Activated CD8-positive, alpha-beta memory T cell treated with anti-CD3 and anti-CD28 coated beads for 36 hours (primary cell): ENCODE data around the gene TLR6. TPM values are rescaled to one million over a fixed set of nuclear protein-coding genes. Genes with fewer than 3 reads are reported as not detected.

Source experiments
- CTCF ChIA-PET: fragments of 350-600 bp; sonication (Branson Sonifier 250); formaldehyde crosslinking; loops from one replicate; lab custom pipeline; 2021; ENCODE audit warnings: antibody characterized with exemption; lab: Charles Lee
- POLR2A ChIA-PET: fragments of 350-600 bp; sonication (Branson Sonifier 250); formaldehyde crosslinking; loops from one replicate; lab custom pipeline; 2021; ENCODE audit warnings: antibody characterized with exemption; lab: Charles Lee
- total RNA-seq, 2 experiments: library from RNA; stranded (reverse); gene quantifications; one replicate each; pipeline ENCODE4 v1.2.3, GENCODE V29; 2021

Gene TLR6, protein sequence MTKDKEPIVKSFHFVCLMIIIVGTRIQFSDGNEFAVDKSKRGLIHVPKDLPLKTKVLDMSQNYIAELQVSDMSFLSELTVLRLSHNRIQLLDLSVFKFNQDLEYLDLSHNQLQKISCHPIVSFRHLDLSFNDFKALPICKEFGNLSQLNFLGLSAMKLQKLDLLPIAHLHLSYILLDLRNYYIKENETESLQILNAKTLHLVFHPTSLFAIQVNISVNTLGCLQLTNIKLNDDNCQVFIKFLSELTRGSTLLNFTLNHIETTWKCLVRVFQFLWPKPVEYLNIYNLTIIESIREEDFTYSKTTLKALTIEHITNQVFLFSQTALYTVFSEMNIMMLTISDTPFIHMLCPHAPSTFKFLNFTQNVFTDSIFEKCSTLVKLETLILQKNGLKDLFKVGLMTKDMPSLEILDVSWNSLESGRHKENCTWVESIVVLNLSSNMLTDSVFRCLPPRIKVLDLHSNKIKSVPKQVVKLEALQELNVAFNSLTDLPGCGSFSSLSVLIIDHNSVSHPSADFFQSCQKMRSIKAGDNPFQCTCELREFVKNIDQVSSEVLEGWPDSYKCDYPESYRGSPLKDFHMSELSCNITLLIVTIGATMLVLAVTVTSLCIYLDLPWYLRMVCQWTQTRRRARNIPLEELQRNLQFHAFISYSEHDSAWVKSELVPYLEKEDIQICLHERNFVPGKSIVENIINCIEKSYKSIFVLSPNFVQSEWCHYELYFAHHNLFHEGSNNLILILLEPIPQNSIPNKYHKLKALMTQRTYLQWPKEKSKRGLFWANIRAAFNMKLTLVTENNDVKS
- under 1 TPM; 0.59 to 0.84 TPM for total RNA-seq

DNA sequence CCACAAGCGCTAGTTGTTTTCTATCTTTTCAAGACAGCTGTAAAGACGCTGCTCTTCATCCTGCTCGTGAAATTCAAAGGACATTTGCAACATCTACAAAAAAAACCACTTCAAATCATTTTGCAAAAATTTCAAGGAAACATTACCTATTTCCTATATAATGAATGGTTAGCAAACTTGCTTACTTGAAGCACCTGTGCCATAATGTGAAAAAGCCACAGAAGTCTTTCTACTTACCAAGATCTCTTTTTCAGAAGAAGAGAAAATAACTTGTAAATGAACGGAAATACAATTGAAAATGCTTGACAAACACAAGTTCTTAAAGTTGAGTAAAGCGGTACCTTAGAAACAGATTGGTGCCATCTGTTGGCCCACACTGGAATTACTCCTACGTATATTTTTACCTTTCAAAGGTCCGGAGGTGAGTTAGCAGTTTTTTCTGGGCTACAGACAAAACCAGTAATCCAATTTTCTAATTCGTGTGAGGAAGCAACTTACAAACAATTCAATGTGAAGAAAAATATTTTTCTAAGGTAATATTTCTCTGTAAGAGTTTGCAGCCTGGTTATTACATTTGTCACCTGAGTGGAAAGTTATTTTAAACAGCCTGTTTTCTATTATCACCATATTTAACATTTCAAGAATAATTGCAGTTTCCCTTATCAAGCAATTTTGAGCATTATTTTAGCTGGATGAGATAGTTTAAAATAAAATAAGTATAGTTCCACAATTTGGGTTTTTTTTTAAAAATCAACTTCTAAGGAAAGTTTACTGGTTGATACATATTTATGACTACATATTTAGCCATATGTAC lies at the start of gene TLR6:
TLR6 (minus strand) TSS at position 294 of the 814 bp plus-strand sequence. CDS start 27,344 bp downstream, outside the sequence.
- ChIA-PET POLR2A (no interaction called here), CTCF (interaction anchor here (1.2 kb wide), 1 partner anchor 97 kb away, joined by 10 read pairs; no protein-coding TSS in a partner anchor)

DNA sequence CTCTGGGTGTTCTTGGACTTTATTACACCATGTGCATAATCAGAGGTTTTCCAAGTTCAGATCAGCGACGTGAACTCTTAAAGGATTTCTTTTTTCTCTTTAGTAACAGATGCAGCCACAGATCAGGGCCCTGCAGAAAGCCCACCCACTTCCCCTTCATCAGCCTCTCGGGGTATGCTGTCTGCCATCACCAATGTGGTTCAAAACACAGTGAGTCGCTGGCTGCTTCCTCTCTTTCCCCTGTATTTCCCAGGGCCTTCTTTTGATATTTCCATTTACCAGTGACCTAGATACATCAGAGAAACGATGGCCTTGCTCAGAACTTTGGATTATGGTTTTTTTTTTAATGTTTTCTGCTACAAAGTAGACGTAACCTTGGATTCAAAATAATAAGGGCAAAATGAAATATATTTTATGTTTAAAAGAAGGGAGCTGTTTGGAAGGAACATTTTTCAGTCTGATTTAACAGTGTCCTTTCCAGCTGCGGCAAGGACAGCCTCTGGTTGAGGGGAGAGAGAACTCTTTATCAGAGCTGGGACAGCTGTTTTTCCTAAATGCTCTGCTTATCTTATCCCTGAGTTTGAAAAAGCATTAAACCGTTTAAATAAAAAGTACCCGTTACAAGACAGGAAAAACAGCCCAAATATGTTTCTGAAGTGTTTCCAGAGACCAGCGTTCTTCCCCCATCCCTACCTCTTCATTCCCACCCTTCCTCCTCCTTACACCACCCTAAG lies 49.2 kb upstream of the TLR6 start:
- ChIA-PET CTCF (no interaction called here), POLR2A (no interaction called here)

- POLR2A ChIA-PET: no interaction called here
- CTCF ChIA-PET: interaction anchor here (0.9 to 1.7 kb wide), 4 partner anchors 126 to 231 kb away, joined by 3 to 9 read pairs (median 4); no protein-coding TSS in a partner anchor
Observed at GRCh38 chr4:38904682-38905081, 48.1 kb upstream of the TLR6 start.

DNA sequence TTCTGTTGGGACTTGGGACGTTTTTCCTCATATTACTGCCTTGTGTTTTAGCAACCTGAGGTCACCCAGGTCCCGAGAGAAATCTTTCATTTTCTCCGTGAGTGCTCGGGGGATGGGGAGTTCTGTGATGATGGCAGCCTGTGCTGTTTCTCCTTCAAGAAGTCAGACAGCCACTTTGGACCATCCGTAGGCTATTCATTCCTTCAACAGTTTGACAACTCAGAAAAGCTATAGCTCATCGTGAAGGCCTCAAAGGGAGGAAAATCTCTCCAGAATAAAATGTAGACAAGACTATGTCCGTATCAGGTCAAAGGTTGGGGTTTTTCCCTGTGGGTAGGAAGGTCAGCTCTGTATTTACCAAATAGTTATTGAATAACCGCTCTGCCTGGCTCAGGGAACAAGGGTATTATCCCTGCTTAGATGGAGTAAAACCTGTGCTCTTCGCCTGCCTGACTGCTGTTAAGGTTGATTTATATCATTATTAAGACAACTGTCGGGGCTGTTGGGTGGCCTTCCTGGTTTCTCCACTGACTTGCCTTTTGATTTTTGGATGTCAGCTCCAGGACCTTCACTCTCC lies 47.6 kb upstream of the TLR6 start:
- ChIA-PET POLR2A (interaction anchor here (0.5 kb wide), 1 partner anchor 186 kb away, joined by 4 read pairs; no protein-coding TSS in a partner anchor), CTCF (interaction anchor here (0.9 to 1.7 kb wide), 4 partner anchors 126 to 231 kb away, joined by 3 to 9 read pairs (median 4); no protein-coding TSS in a partner anchor)

DNA sequence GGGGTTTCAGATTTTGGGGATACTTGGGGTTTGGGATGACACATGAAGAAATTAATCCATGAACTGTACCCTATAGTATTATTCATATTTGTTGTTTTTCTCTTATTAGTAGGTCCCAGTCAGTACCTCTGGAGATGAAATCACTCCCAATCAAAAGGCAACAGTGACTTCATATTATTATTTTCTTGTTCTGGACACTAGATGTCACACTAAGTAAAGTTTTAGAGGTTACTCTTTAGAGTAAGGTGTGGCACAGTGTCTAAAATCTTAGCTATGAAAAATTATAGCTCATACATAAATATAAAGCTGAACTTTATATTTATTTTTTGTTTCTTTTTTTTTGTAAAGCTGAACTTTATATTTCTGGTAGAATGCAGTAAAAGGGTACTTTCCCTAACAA lies 46.1 kb upstream of the TLR6 start:
- ChIA-PET CTCF (interaction anchor here (0.7 to 2.4 kb wide), 6 partner anchors 9 to 563 kb away, joined by 3 to 16 read pairs (median 5); no protein-coding TSS in a partner anchor), POLR2A (interaction anchor here (0.5 kb wide), 1 partner anchor 33 kb away, joined by 3 read pairs; no protein-coding TSS in a partner anchor)

DNA sequence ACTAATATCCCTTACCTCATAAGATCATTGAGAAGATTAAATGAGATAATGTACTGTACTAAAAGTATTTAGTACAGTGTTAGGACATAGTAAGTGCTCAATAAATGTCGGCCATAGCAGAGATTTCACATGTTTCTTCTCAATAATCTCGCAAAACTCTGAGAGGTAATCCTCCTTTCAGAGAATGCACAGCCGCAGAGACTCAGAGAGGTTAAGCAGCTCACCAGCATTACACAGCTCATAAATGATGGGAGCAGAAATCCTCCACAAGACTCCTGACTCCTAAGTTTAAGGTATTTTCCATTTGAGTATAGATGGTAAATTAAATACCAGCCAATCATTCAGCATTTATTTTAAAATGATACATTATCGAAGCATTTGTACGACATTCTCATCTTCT lies 45.6 kb upstream of the TLR6 start:
- ChIA-PET CTCF (interaction anchor here (0.6 to 2.4 kb wide), 4 partner anchors 13 to 564 kb away, joined by 3 to 16 read pairs (median 6); no protein-coding TSS in a partner anchor), POLR2A (no interaction called here)

DNA sequence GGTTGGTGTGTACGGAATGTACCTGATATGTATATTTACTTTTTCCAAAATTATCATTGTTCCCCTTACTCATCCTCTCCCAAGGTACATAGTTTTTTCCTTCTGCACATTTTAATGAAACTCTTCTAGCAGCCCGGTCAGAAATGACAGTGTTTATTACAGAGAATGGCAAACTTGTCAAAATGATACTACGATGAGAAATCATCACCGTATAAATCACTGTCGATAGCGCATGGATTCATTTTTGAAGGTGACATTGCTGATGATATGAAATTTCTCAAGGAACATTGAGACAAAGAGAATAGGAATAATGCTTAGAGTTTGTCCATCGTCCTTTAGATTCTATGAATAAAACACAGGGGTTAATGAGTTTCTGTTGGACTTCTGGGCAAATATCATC lies 41.6 kb upstream of the TLR6 start:
- CTCF ChIA-PET: interaction anchor here (0.8 kb wide), 1 partner anchor 37 kb away, joined by 4 read pairs; no protein-coding TSS in a partner anchor

GRCh38 chr4:38896940-38897339 lies 40.3 kb upstream of the TLR6 start:
- CTCF ChIA-PET: no interaction called here
- POLR2A ChIA-PET: no interaction called here

More for the DNA sequence above, 41.6 kb upstream of the TLR6 start:
- POLR2A ChIA-PET: no interaction called here

DNA sequence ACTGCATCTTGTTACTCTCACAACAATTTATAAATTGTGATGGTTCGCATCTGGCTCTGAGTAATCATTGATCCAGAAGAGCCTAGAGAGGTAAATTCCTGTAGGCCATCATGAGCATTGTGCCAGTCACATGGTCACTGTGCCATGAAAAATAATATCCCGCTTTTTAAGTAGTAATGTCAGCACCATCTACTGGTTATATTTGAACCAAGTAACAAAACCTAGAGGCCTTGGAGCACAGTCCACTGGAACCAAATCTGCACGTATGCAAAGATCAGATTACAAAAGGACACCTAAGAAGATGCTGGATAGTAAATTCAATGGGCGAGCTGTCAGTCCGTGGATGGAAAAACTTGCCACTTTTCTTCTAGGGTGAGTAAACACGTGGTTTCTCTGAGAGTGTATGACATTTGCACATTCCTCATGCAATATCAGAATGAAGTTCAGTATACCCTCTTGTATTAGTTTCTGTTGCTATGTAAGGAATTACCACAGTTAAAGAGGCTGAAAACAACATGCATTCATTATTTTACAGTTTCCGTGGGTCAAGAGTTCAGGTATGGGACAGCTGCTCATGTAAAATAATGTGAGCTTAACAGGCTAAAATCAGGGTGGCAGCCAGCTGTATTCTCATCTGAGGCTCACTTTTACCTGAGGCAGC lies 37.8 kb upstream of the TLR6 start:
- ChIA-PET POLR2A (interaction anchor here (0.6 kb wide), 1 partner anchor 224 kb away, joined by 6 read pairs; no protein-coding TSS in a partner anchor), CTCF (no interaction called here)

GRCh38 chr4:38891051-38891983 lies 34.7 kb upstream of the TLR6 start:
- ChIA-PET CTCF (interaction anchor here (1.3 kb wide), 1 partner anchor 9 kb away, joined by 3 read pairs; no protein-coding TSS in a partner anchor), POLR2A (no interaction called here)

- ChIA-PET POLR2A (interaction anchor here (0.6 to 0.7 kb wide), 3 partner anchors 8 to 143 kb away, joined by 3 read pairs; partner anchors contain the start of gene TMEM156), CTCF (interaction anchor here (0.7 to 2.1 kb wide), 3 partner anchors 13 to 129 kb away, joined by 3 to 12 read pairs (median 9); no protein-coding TSS in a partner anchor)
Observed at GRCh38 chr4:38889143-38889542, 32.5 kb upstream of the TLR6 start.

GRCh38 chr4:38884254-38884653 lies 27.6 kb upstream of the TLR6 start:
- POLR2A ChIA-PET: no interaction called here
- CTCF ChIA-PET: no interaction called here

GRCh38 chr4:38876636-38877035 lies 20.0 kb upstream of the TLR6 start:
- CTCF ChIA-PET: interaction anchor here (0.6 to 0.7 kb wide), 2 partner anchors 29 to 94 kb away, joined by 3 read pairs; no protein-coding TSS in a partner anchor
- POLR2A ChIA-PET: interaction anchor here (0.7 kb wide), 1 partner anchor 21 kb away, joined by 7 read pairs; no protein-coding TSS in a partner anchor

- ChIA-PET POLR2A (no interaction called here), CTCF (interaction anchor here (2.3 kb wide), 1 partner anchor 12 kb away, joined by 7 read pairs; no protein-coding TSS in a partner anchor)
Observed at GRCh38 chr4:38873290-38873944, 16.8 kb upstream of the TLR6 start.

GRCh38 chr4:38872620-38873019 lies 16.0 kb upstream of the TLR6 start:
- ChIA-PET CTCF (interaction anchor here (2.3 kb wide), 1 partner anchor 12 kb away, joined by 7 read pairs; no protein-coding TSS in a partner anchor), POLR2A (no interaction called here)
